CD14-positive monocyte (primary cell): ENCODE data around the gene GOLM1. TPM values are rescaled to one million over a fixed set of nuclear protein-coding genes. Genes with fewer than 3 reads are reported as not detected.

ENCODE experiments used
- DNase-seq, 3 donors: peaks; one replicate each; pipeline ENCODE4 v3.0.0-alpha.2; 2011 to 2022
- H2AFZ ChIP-seq: 2 replicates; pipeline ENCODE4 v1.6.0; 2012; ENCODE audit warnings: mild to moderate bottlenecking, low read depth, low read length, inconsistent platforms; ENCODE audit not compliant: insufficient read depth, poor library complexity, severe bottlenecking
- H3K27ac ChIP-seq, 2 donors: 1 replicate in 1 of 2; 2 replicates in 1 of 2; pipeline ENCODE4 v1.5.1; 2012 to 2013; ENCODE audit warnings: low read length in 2 of 2, control low read depth in 1 of 2, inconsistent platforms in 1 of 2, low read depth in 1 of 2, mild to moderate bottlenecking in 1 of 2
- H3K27me3 ChIP-seq, 2 donors: one replicate each; pipeline versions ENCODE4 v1.6.0 to v1.6.1; 2011 to 2013; ENCODE audit warnings: low read length in 2 of 2; ENCODE audit not compliant: control insufficient read depth in 2 of 2, insufficient read depth in 2 of 2
- H3K36me3 ChIP-seq, 2 donors: replicated peaks in 1 of 2; 1 replicate in 1 of 2; 2 replicates in 1 of 2; pipeline versions ENCODE4 v1.5.1 to v1.6.1; 2012 to 2013; ENCODE audit warnings: low read length in 2 of 2, control low read depth in 1 of 2, inconsistent platforms in 1 of 2, mild to moderate bottlenecking in 1 of 2; ENCODE audit not compliant: insufficient read depth in 2 of 2, control insufficient read depth in 1 of 2
- H3K4me1 ChIP-seq, 2 donors: 1 replicate in 1 of 2; 2 replicates in 1 of 2; pipeline versions ENCODE4 v1.5.1 to v1.6.1; 2012 to 2013; ENCODE audit warnings: low read length in 2 of 2, control low read depth in 1 of 2, inconsistent platforms in 1 of 2, mild to moderate bottlenecking in 1 of 2, moderate library complexity in 1 of 2; ENCODE audit not compliant: insufficient read depth in 2 of 2, control insufficient read depth in 1 of 2
- H3K4me2 ChIP-seq: replicated peaks from 2 replicates; pipeline ENCODE3; 2012; ENCODE audit warnings: low read length, moderate library complexity, mild to moderate bottlenecking; ENCODE audit not compliant: poor library complexity, severe bottlenecking; ENCODE audit errors: extremely low read depth
- H3K4me3 ChIP-seq, 3 experiments: fragments of 200-600 bp in 1 of 3; sonication (generic) in 1 of 3; replicated peaks in 1 of 3; 1 replicate in 2 of 3; 2 replicates in 1 of 3; pipeline ENCODE4 v1.5.1; 2011 to 2013; ENCODE audit warnings: low read length in 3 of 3, mild to moderate bottlenecking in 3 of 3, control low read depth in 2 of 3, low read depth in 2 of 3, inconsistent platforms in 1 of 3, moderate library complexity in 1 of 3
- H3K79me2 ChIP-seq: 2 replicates; pipeline ENCODE4 v1.6.0; 2012; ENCODE audit warnings: mild to moderate bottlenecking, control low read depth, inconsistent platforms, low read length, moderate library complexity; ENCODE audit not compliant: insufficient read depth
- H3K9ac ChIP-seq: 2 replicates; pipeline ENCODE4 v1.6.0; 2017; ENCODE audit warnings: low read length, mild to moderate bottlenecking; ENCODE audit not compliant: insufficient read depth, poor library complexity, severe bottlenecking
- H3K9me3 ChIP-seq, 2 donors: replicated peaks in 1 of 2; 1 replicate in 1 of 2; 2 replicates in 1 of 2; pipeline versions ENCODE4 v1.5.1 to v1.6.1; 2012 to 2013; ENCODE audit warnings: low read length in 2 of 2, control low read depth in 1 of 2; ENCODE audit not compliant: control insufficient read depth in 1 of 2, insufficient read depth in 1 of 2
- H4K20me1 ChIP-seq: 2 replicates; pipeline ENCODE4 v1.6.0; 2012; ENCODE audit warnings: mild to moderate bottlenecking, low read length, control low read depth, moderate library complexity; ENCODE audit not compliant: insufficient read depth
- H3K27ac Mint-ChIP-seq, 7 donors: one replicate each; pipeline ENCODE4 v1.8.0; 2020; ENCODE audit warnings: mild to moderate bottlenecking in 7 of 7, mixed read lengths in 7 of 7, moderate library complexity in 6 of 7, inconsistent platforms in 2 of 7
- H3K27me3 Mint-ChIP-seq, 3 donors: one replicate each; pipeline ENCODE4 v1.8.0; 2021 to 2022; ENCODE audit warnings: low read depth in 3 of 3, mild to moderate bottlenecking in 3 of 3, mixed read lengths in 3 of 3, moderate library complexity in 3 of 3, inconsistent platforms in 1 of 3
- H3K36me3 Mint-ChIP-seq, 2 donors: one replicate each; pipeline ENCODE4 v1.8.0; 2020; ENCODE audit warnings: mixed read lengths in 2 of 2, inconsistent platforms in 1 of 2, mild to moderate bottlenecking in 1 of 2
- H3K4me1 Mint-ChIP-seq: one replicate; pipeline ENCODE4 v1.8.0; 2020; ENCODE audit warnings: mild to moderate bottlenecking, mixed read lengths
- H3K4me3 Mint-ChIP-seq, 2 donors: one replicate each; pipeline ENCODE4 v1.8.0; 2020; ENCODE audit warnings: mild to moderate bottlenecking in 2 of 2, mixed read lengths in 2 of 2, moderate library complexity in 1 of 2
- H3K9me3 Mint-ChIP-seq, 7 donors: one replicate each; pipeline ENCODE4 v1.8.0; 2020 to 2022; ENCODE audit warnings: mixed read lengths in 7 of 7, mild to moderate bottlenecking in 6 of 7, moderate library complexity in 6 of 7, inconsistent platforms in 2 of 7
- CTCF ChIP-seq: fragments of 200-600 bp; IDR thresholded peaks from one replicate; pipeline ENCODE4 v1.8.0; 2022; ENCODE audit warnings: antibody characterized with exemption, mild to moderate bottlenecking
- WGBS: methylation state at CpG from one replicate; pipeline ENCODE4 v1.1.5; 2013; ENCODE audit warnings: missing lambda C conversion rate; ENCODE audit not compliant: insufficient coverage; 5-methylcytosine and 5-hydroxymethylcytosine counted together
- intact Hi-C, 2 donors: fragments of 100-400 bp; cut with micrococcal nuclease; formaldehyde crosslinking; loops; one replicate each; pipeline versions ENCODE4 v1.15.0 to v1.15.1; 2023
- polyA plus RNA-seq, 3 donors: library from polyadenylated mRNA; depleted of rRNA in 1 of 3; unstranded in 2 of 3; stranded (reverse) in 1 of 3; fragments of 300-500 nt in 2 of 3; fragments of >200 nt in 1 of 3; fragmentation: Illumina TruSeq in 2 of 3; gene quantifications; 1 replicate in 2 of 3; 2 replicates in 1 of 3; pipeline ENCODE4 v1.2.3, GENCODE V29; 2012 to 2021

The GOLM1 gene
- polyA plus RNA-seq, 3 donors = 10.4 to 27.5 (median 12.9) TPM

DNA sequence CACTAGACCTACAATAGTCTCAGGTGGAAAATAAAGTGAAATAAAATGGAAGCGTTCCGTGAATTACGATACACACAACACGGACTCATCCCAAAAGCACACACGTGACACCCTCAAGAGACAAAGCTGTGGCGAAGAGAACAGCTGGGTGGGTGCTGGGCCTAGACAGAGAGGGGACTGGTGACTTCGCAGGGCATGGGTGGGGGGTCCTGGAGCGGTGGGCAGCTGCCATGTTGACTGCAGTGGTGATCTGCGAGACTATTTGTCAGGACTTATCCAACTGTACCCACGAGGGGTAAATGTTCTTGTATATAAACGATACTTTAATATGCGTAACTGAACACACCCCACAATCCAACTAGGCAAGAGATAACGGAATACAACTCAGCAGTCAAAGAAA lies 52.0 kb downstream of the GOLM1 start:
- Histone ChIP-seq H3K9ac (no peak overlapping the region), H3K27ac (no peak overlapping the region), H3K4me2 (no peak overlapping the region), H3K36me3 (no peaks in the 10 kb centered on the region), H3K27me3 (no peaks in the 10 kb centered on the region), H3K4me3 (no peak overlapping the region), H3K9me3 (no peaks in the 10 kb centered on the region), H3K4me1 (no peaks in the 10 kb centered on the region), H2AFZ (no peak overlapping the region), H4K20me1 (no peaks in the 10 kb centered on the region), H3K79me2 (no peaks in the 10 kb centered on the region)
- DNase-seq = no peak
- Mint-ChIP-seq H3K27ac (no peak overlapping the region), H3K9me3 (no peaks in the 10 kb centered on the region), H3K27me3 (peaks cover 0 to 3% (median 0%) of the 10 kb centered on the region in 3 donors), H3K4me1 (no peaks in the 10 kb centered on the region), H3K4me3 (no peak overlapping the region), H3K36me3 (peaks cover 10 to 23% of the 10 kb centered on the region in 2 donors)
- no peak for TF ChIP-seq CTCF
- no CpG with 5 or more reads among the region's 13 CpGs for WGBS
- intact Hi-C loops = no loop called here

GRCh38 chr9:86046930-86047341 lies 52.4 kb downstream of the GOLM1 start:
- intact Hi-C loops = no loop called here
- no peak overlapping the region for H3K27ac Mint-ChIP-seq
- Histone ChIP-seq H3K9ac (no peak overlapping the region), H3K4me1 (no peaks in the 10 kb centered on the region), H3K36me3 (no peaks in the 10 kb centered on the region), H3K27ac (no peak overlapping the region), H3K4me3 (no peak overlapping the region), H3K79me2 (no peaks in the 10 kb centered on the region), H3K27me3 (no peaks in the 10 kb centered on the region), H2AFZ (no peak overlapping the region), H3K4me2 (no peak overlapping the region), H4K20me1 (no peaks in the 10 kb centered on the region), H3K9me3 (no peaks in the 10 kb centered on the region)
- no peak for TF ChIP-seq CTCF
- H3K27me3 Mint-ChIP-seq = peaks cover 0 to 2% (median 0%) of the 10 kb centered on the region in 3 donors
- no peaks in the 10 kb centered on the region for H3K9me3 Mint-ChIP-seq
- H3K4me1 Mint-ChIP-seq = no peaks in the 10 kb centered on the region
- peak overlapping the region in 1 of 2 donors; percentile 1 for H3K4me3 Mint-ChIP-seq
- H3K36me3 Mint-ChIP-seq = peaks cover 10 to 24% of the 10 kb centered on the region in 2 donors
- WGBS = 93% methylated on average over 4 of the region's 8 CpGs
- no peak for DNase-seq
